HG03521 (cell line): Measurements from ENCODE around the gene ALDH1L2.
A peak's percentile ranks its signal among the peaks of the same experiment; 100 is the strongest.
"Not testable (repeated sequence)": the region's sequence is repeated elsewhere in the genome, so short reads cannot be mapped to it uniquely, and the experiment has no call there.

Experiments used
- ATAC-seq: cut with Tn5 transposase; IDR thresholded peaks from one replicate; pipeline ENCODE4 v1.9.1; 2021; ENCODE audit warnings: mild to moderate bottlenecking, moderate library complexity; ENCODE audit not compliant: unreplicated experiment

Gene ALDH1L2

DNA sequence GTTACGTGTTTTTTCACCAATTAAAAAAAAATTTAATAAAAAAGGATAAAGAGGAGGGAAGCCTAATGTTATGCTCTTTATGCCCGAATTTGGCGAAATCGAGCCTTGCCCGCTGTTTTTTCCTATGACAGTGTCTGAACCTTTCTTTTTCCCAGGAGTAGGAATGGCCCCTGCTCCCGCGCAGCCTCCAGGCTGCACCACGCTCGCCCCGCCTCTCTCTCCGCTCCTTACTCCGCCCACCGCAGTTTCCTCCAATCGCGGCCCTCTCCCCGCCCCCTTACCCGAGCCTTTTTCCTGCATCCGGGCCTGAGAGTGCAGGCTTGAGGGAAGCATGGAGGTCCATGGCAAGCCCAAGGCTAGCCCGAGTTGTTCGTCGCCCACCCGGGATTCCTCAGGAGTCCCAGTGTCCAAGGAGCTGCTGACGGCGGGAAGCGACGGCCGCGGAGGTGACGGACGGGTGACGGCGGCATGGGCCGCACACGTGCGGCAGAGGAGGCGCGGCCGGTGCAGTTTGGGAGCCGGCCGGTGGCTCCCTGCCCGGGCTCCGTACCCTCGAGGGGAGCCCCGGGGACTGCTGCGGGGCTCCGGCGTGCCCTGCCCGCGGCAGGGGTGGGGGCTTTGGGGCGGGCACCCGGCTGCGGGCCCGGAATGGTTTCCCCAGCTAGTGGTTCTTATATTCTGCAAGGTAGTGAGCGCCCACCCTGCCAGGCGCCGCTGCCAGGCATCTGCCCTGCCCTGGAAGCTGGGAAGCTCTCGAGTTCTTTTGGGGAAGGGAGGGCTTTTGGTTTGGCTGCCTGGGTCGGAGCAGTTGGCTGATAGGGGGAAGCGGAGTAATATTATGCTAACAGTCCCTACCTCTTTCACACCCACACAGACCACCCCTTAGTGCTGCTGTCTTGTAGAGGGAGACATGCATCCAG, 98.0 kb downstream of the ALDH1L2 start, which contains the start of gene NOPCHAP1:
Gene NOPCHAP1, plus strand, starts transcription at position 295 of the 920 bp plus-strand sequence. Its CDS starts 37 bp downstream, at position 332.
- peak; percentile 93 for ATAC-seq

DNA sequence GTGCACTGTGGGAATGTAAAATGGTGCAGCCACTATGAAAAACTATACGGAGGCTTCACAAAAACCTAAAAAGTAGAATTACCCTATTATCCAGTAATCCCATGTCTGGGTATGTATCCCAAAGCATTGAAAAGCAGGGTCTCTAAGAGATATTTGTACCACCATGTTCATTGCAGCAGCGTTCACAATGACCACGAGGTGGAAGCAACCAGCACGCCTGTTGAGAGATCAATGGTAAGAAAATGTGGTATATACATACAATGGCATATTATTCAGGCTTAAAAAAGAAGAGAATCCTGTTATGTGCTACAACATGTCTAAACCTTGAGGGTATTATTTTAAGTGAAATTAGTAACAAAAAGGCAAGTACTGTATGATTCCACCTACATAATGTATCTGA, 99.1 kb downstream of the ALDH1L2 start:
- ATAC-seq, result no peak

GRCh38 chr12:104977688-104978087, 106.6 kb downstream of the ALDH1L2 start:
- ATAC-seq, result not testable (repeated sequence)

GRCh38 chr12:104976703-104977102, 107.6 kb downstream of the ALDH1L2 start:
- ATAC-seq, result no peak

- ATAC-seq, result no peak
Measured at GRCh38 chr12:104975587-104976343, 108.5 kb downstream of the ALDH1L2 start.

DNA sequence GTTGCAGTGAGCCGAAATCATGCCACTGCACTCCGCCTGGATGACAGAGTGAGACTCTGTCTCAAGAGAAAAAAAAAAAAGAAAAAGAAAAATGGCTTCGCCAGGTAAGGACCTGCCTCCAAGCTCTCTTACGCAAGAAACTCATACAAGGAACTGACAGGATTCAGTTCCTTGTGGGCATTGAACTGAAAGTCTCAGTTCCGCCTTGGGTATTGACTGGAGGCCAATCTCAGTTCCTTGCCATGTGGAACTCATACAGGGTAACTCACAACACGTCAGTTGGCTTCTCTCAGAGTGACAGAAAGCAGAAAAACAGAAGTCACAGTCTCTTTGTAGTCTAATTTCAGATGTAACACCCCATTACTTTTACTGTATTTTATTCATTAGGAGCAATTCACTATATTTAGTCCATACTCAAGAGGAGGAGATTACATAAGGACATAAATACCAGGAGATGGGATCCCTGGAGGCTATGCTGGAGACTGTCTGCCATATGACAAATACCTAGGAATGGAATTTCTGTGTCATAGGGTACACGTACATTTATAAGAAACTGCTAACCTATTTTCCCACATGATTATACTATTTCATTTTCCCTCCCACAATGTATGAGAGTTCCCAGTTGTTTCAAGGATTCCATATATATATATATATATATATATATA, 109.5 kb downstream of the ALDH1L2 start:
- peak; percentile 90 for ATAC-seq

DNA sequence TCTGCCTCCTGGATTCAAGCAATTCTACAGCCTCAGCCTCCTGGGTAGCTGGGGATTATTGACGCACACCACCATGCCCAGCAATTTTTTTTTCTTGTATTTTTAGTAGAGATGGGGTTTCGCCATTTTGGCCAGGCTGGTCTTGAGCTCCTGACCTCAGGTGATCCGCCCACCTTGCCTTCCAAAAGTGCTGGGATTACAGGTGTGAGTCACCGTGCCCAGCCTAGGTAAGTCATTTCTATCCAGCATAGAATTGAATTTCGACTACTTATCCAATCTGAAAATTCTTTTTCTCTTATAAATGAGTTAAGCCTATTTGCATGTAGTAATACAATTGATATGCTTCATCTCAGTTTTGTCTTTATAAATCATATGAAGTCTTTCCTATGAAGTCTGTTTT, 111.0 kb downstream of the ALDH1L2 start:
- no peak for ATAC-seq

DNA sequence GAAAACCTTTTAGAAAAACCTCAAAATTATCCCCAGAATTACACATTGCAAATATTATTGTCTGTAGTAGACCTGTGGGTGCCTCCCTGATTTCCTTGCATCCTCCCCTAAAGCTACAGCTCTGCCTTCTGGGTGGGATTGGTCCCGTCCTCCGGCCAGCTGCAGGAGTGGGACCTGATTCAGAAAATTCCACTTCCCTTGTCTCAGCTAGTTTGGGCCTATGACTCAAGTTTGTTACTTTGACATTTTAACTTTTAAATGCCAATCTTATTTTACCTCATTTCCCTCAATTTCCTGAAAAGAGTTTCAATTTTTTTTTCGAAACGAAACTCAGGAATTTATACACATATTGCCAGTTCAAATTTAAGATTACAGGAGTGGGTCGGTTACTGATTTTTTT, 113.0 kb downstream of the ALDH1L2 start:
- no peak for ATAC-seq
